Epithelial cell of umbilical artery (primary cell): ENCODE results near the gene MAGOHB. TPM values are rescaled to one million over a fixed set of nuclear protein-coding genes. Genes with fewer than 3 reads are reported as not detected.

Experiments
- total RNA-seq: library from RNA; depleted of rRNA; stranded (reverse); fragments of >200 nt; gene quantifications from 2 replicates; pipeline ENCODE4 v1.2.3, GENCODE V29; 2014

Gene MAGOHB
- 16.2 and 21.4 TPM in 2 replicates for total RNA-seq

DNA sequence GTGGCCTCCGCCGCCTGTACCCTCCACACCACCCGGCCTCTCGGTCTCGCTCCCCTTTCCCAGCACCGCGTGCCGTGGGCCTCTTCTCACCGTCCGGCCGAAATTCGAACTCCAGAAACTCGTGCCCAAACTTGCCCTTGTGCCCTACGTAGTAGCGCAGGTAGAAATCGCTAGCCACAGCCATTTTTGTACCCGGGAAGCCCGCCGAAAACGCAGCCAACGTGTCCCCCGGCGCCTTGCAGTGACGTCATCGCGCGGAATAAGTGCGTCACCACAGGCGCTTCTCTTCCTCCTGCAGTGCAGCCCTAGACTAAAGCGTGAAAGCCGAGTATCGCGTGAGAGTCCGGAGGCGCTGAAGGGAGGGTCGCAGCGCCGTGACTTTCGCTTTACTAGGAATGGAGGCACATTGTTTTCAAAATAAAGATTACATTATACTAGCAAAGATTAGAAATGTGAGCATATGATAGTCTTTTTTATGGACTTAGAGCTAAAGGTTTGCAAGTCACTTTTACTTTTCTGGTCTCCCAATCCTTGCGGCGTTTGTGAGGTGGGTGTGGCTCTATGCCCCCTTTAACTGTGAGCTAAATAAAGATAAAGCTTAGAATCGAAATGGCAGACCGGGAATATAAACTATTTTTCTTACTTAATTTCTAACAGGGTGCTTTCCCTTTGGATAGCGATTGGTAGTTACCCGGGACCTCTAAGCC lies at the start of gene MAGOHB:
Gene MAGOHB (minus strand): TSS at position 261 of the 707 bp plus-strand sequence. CDS start 77 bp downstream, at position 184.

Other genes with a start within 250 kb of the MAGOHB start
- not detected in 2 replicates for gene KLRK1, start 223.6 kb downstream of the MAGOHB start, total RNA-seq
- not detected in 2 replicates for gene KLRC4, start 203.9 kb downstream of the MAGOHB start, total RNA-seq
- not detected in 2 replicates for gene KLRC3, start 193.0 kb downstream of the MAGOHB start, total RNA-seq
- not detected in 2 replicates for gene KLRC2, start 177.6 kb downstream of the MAGOHB start, total RNA-seq
- gene KLRC1, start 160.2 kb downstream of the MAGOHB start, total RNA-seq: not detected in 2 replicates
- 1.3 and 1.5 TPM in 2 replicates for gene EIF2S3B, start 107.7 kb downstream of the MAGOHB start, total RNA-seq
- gene STYK1, start 60.4 kb upstream of the MAGOHB start, total RNA-seq: 5.0 and 14.3 TPM in 2 replicates
- 156 and 217 TPM in 2 replicates for gene YBX3, start 109.7 kb upstream of the MAGOHB start, total RNA-seq
- gene TAS2R7, start 189.0 kb upstream of the MAGOHB start, total RNA-seq: not detected in 2 replicates
- not detected in 2 replicates for gene TAS2R8, start 193.7 kb upstream of the MAGOHB start, total RNA-seq
- gene TAS2R9, start 196.6 kb upstream of the MAGOHB start, total RNA-seq: 0.32 TPM in 1 of 2 replicates, not detected in the other
- gene TAS2R10, start 212.7 kb upstream of the MAGOHB start, total RNA-seq: 0.97 and 1.7 TPM in 2 replicates
- gene PRR4, start 235.9 kb upstream of the MAGOHB start, total RNA-seq: 0.61 TPM in 1 of 2 replicates, not detected in the other